NB4 (cell line): ENCODE data around the gene ADGRB3.

ENCODE experiments used
- MYC ChIP-seq: IDR thresholded peaks from 2 replicates; pipeline ENCODE4 v1.6.1; 2011; ENCODE audit warnings: low read depth, low read length
- POLR2A ChIP-seq: IDR thresholded peaks from 2 replicates; pipeline ENCODE4 v1.6.1; 2011; ENCODE audit warnings: mild to moderate bottlenecking; ENCODE audit not compliant: insufficient read length; ENCODE audit errors: extremely low read depth
- TF ChIP-seq, protein P1 (sequence below): IDR thresholded peaks from one replicate; pipeline ENCODE4 v1.5.1; 2012; ENCODE audit warnings: low read depth, low read length
- TF ChIP-seq, protein P2 (sequence below): IDR thresholded peaks from 2 replicates; pipeline ENCODE4 v1.6.1; 2011; ENCODE audit warnings: low read depth, low read length

DNA sequence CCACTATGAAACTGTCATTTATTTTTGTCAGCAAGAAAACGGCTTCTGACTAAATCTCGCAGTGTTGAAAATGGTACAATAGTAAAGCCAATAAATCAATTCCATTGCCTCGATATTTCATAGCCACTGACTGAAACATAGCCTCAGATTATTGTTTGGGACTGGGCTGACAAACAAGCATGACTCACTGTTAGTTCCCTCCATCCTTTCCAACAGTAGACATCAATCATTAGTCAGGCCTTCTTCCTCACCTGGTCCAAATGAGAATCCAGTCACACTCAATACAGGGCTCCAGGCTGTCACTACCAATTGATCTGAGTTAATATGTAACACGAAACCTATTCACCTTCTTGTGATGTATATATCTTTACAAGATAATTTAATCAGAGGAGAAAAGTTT is 66.1 kb downstream of the ADGRB3 start:
- no peak for TF ChIP-seq MYC
- TF ChIP-seq, protein P1, sequence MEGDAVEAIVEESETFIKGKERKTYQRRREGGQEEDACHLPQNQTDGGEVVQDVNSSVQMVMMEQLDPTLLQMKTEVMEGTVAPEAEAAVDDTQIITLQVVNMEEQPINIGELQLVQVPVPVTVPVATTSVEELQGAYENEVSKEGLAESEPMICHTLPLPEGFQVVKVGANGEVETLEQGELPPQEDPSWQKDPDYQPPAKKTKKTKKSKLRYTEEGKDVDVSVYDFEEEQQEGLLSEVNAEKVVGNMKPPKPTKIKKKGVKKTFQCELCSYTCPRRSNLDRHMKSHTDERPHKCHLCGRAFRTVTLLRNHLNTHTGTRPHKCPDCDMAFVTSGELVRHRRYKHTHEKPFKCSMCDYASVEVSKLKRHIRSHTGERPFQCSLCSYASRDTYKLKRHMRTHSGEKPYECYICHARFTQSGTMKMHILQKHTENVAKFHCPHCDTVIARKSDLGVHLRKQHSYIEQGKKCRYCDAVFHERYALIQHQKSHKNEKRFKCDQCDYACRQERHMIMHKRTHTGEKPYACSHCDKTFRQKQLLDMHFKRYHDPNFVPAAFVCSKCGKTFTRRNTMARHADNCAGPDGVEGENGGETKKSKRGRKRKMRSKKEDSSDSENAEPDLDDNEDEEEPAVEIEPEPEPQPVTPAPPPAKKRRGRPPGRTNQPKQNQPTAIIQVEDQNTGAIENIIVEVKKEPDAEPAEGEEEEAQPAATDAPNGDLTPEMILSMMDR: no peak
- TF ChIP-seq POLR2A: no peak
- TF ChIP-seq, protein P2, sequence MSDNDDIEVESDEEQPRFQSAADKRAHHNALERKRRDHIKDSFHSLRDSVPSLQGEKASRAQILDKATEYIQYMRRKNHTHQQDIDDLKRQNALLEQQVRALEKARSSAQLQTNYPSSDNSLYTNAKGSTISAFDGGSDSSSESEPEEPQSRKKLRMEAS: no peak
